GM12878 (cell line): ENCODE data around the gene PHC2. TPM values are rescaled to one million over a fixed set of nuclear protein-coding genes. Genes with fewer than 3 reads are reported as not detected.
A peak's percentile ranks its signal among the peaks of the same experiment; 100 is the strongest.

Experiments used
- ATAC-seq: fragments of 200-7000 bp; cut with Tn5 transposase; 3 replicates; pipeline ENCODE4 v1.9.1; 2020; ENCODE audit warnings: mild to moderate bottlenecking, moderate library complexity
- BruUV-seq: library from RNA; stranded (reverse); fragments of 400-500 nt; replicated peaks from 2 replicates; lab custom pipeline; 2021; lab: Mats Ljungman, UMichigan
- CTCF ChIA-PET: fragments of 300-600 bp; sonication (Branson Sonifier 250); formaldehyde crosslinking; extraction: SDS; loops from one replicate; lab custom pipeline; 2021; ENCODE audit warnings: inconsistent platforms; lab: Yijun Ruan, JAX
- POLR2A ChIA-PET: fragments of 350-600 bp; formaldehyde crosslinking; extraction: SDS; loops from one replicate; lab custom pipeline; 2021; ENCODE audit warnings: inconsistent platforms; lab: Charles Lee
- RAD21 ChIA-PET: fragments of 300-600 bp; sonication (Branson Sonifier 250); formaldehyde crosslinking; loops from one replicate; lab custom pipeline; 2023; ENCODE audit warnings: antibody characterized with exemption; ENCODE audit not compliant: unreplicated experiment; lab: Charles Lee
- SMC1A ChIA-PET: fragments of 300-600 bp; sonication (Branson Sonifier 250); formaldehyde crosslinking; loops from one replicate; lab custom pipeline; 2023; ENCODE audit not compliant: unreplicated experiment, uncharacterized antibody; lab: Charles Lee
- DNase-seq: peaks from one replicate; pipeline ENCODE4 v3.0.0-alpha.2; 2011; ENCODE audit warnings: low read depth, low spot score
- FAIRE-seq: peaks from 3 replicates; lab custom pipeline; 2011; peaks lifted over from hg19 to GRCh38; lab: Jason Lieb, UNC
- H2AFZ ChIP-seq: 2 replicates; pipeline ENCODE4 v1.6.0; 2011; ENCODE audit warnings: low read depth, low read length, control low read depth; ENCODE audit not compliant: control insufficient read depth
- H3K27ac ChIP-seq: 2 replicates; pipeline ENCODE4 v1.5.1; 2011; ENCODE audit warnings: control low read depth; ENCODE audit not compliant: control insufficient read depth, insufficient read depth
- H3K27me3 ChIP-seq, 2 experiments: replicated peaks in 1 of 2; 2 replicates each; pipeline versions ENCODE4 v1.6.0 to v1.6.1; 2011; ENCODE audit warnings: low read length in 1 of 2; ENCODE audit not compliant: control insufficient read depth in 2 of 2, insufficient read depth in 2 of 2
- H3K36me3 ChIP-seq, 2 experiments: 2 replicates each; pipeline ENCODE4 v1.5.1; 2011; ENCODE audit warnings: low read length in 1 of 2; ENCODE audit not compliant: control insufficient read depth in 2 of 2, insufficient read depth in 2 of 2
- H3K4me1 ChIP-seq: 2 replicates; pipeline ENCODE4 v1.6.1; 2011; ENCODE audit warnings: mild to moderate bottlenecking, low read length, moderate library complexity, mixed read lengths; ENCODE audit not compliant: control insufficient read depth, insufficient read depth
- H3K4me2 ChIP-seq: 2 replicates; pipeline ENCODE4 v1.6.0; 2011; ENCODE audit warnings: control low read depth; ENCODE audit not compliant: control insufficient read depth, insufficient read depth
- H3K4me3 ChIP-seq: fragments of 200-600 bp; sonication (generic); 2 replicates; pipeline ENCODE4 v1.5.1; 2016
- H3K79me2 ChIP-seq: 2 replicates; pipeline ENCODE4 v1.6.0; 2011; ENCODE audit warnings: low read length; ENCODE audit not compliant: control insufficient read depth, insufficient read depth
- H3K9ac ChIP-seq: 2 replicates; pipeline ENCODE4 v1.8.0; 2011; ENCODE audit warnings: low read length, control low read depth, mixed read lengths; ENCODE audit not compliant: control insufficient read depth, insufficient read depth
- H3K9me3 ChIP-seq: replicated peaks from 3 replicates; pipeline ENCODE4 v1.5.1; 2011; ENCODE audit warnings: mild to moderate bottlenecking, low read length; ENCODE audit not compliant: control insufficient read depth, insufficient read depth
- H4K20me1 ChIP-seq: 2 replicates; pipeline ENCODE4 v1.6.0; 2011; ENCODE audit not compliant: control insufficient read depth, insufficient read depth
- CEBPZ ChIP-seq: fragments of 150-350 bp; IDR thresholded peaks from 2 replicates; pipeline ENCODE4 v1.6.1; 2016; ENCODE audit warnings: low read depth, low read length
- CHD4 ChIP-seq: fragments of 200-600 bp; sonication (generic); IDR thresholded peaks from 2 replicates; pipeline ENCODE4 v1.6.1; 2016; ENCODE audit warnings: mild to moderate bottlenecking
- CTCF ChIP-seq, 3 experiments: IDR thresholded peaks in 2 of 3; conservative IDR thresholded peaks in 1 of 3; 2 replicates each; pipeline ENCODE4 v1.5.1; 2011; ENCODE audit warnings: low read depth in 3 of 3, low read length in 3 of 3, mild to moderate bottlenecking in 3 of 3, control low read depth in 2 of 3, moderate library complexity in 2 of 3, inconsistent platforms in 1 of 3, mixed read lengths in 1 of 3; ENCODE audit not compliant: control insufficient read depth in 2 of 3, insufficient read depth in 1 of 3; ENCODE audit errors: extremely low read depth in 1 of 3
- FOXM1 ChIP-seq: IDR thresholded peaks from 2 replicates; pipeline ENCODE4 v1.6.1; 2012; ENCODE audit warnings: low read depth, mild to moderate bottlenecking, inconsistent platforms, low read length, moderate library complexity
- GABPA ChIP-seq: IDR thresholded peaks from 2 replicates; pipeline ENCODE4 v1.6.1; 2014; ENCODE audit warnings: antibody characterized with exemption, low read depth, mild to moderate bottlenecking, inconsistent platforms
- NR2F1 ChIP-seq: fragments of 450-650 bp; conservative IDR thresholded peaks from 2 replicates; pipeline ENCODE4 v1.6.1; 2017; ENCODE audit warnings: mild to moderate bottlenecking
- POU2F2 ChIP-seq: IDR thresholded peaks from 3 replicates; pipeline ENCODE4 v1.6.1; 2011; ENCODE audit warnings: low read depth, mild to moderate bottlenecking, low read length, borderline replicate concordance
- RB1 ChIP-seq: fragments of 450-650 bp; formaldehyde crosslinking; IDR thresholded peaks from 2 replicates; pipeline ENCODE4 v1.6.1; 2017; ENCODE audit warnings: mild to moderate bottlenecking, borderline replicate concordance
- SMC3 ChIP-seq: IDR thresholded peaks from 2 replicates; pipeline ENCODE4 v1.6.1; 2011; ENCODE audit warnings: low read length, improper control_type of control experiment, borderline replicate concordance
- TCF7 ChIP-seq: IDR thresholded peaks from 2 replicates; pipeline ENCODE4 v1.6.1; 2014; ENCODE audit warnings: antibody characterized with exemption, borderline replicate concordance
- ZNF24 ChIP-seq: fragments of 450-650 bp; IDR thresholded peaks from 2 replicates; pipeline ENCODE4 v1.6.1; 2017; ENCODE audit warnings: antibody characterized with exemption, mild to moderate bottlenecking
- ZNF687 ChIP-seq: fragments of 450-650 bp; IDR thresholded peaks from 2 replicates; pipeline ENCODE4 v1.6.1; 2017; ENCODE audit warnings: mild to moderate bottlenecking, moderate library complexity
- WGBS: methylation state at CpG from one replicate; pipeline ENCODE4 v1.1.6; 2016; ENCODE audit warnings: low lambda C conversion rate; ENCODE audit not compliant: insufficient replicate concordance, insufficient coverage; ENCODE audit errors: missing lambda C conversion rate; 5-methylcytosine and 5-hydroxymethylcytosine counted together
- in situ Hi-C: fragments of 300-500 bp; cut with MboI; formaldehyde crosslinking; loops from 9 replicates; pipeline ENCODE4 v1.14.3; 2018; ENCODE audit warnings: mixed read lengths
- intact Hi-C: fragments of 100-400 bp; cut with micrococcal nuclease; formaldehyde crosslinking; loops from one replicate; pipeline ENCODE4 v1.14.2; 2022; ENCODE audit not compliant: unreplicated experiment
- polyA plus RNA-seq, 11 experiments: library from polyadenylated mRNA; depleted of rRNA in 4 of 11; unstranded in 6 of 11; stranded (reverse) in 5 of 11; fragments of >200 nt; fragmentation: Nextera tagmentation in 4 of 11; fragmentation: Illumina TruSeq in 1 of 11; extraction: Ambion mirVana in 4 of 11; extraction: Trizol in 1 of 11; gene quantifications; 1 replicate in 1 of 11; 2 replicates in 10 of 11; pipeline versions ENCODE4 v1.2.1 to v1.2.3, GENCODE V29; 2011 to 2016; ENCODE audit warnings: inconsistent platforms in 2 of 11, missing spikeins in 2 of 11, low read depth in 1 of 11
- total RNA-seq, 4 experiments: library from RNA; depleted of rRNA in 3 of 4; stranded (reverse); fragments of >200 nt in 3 of 4; fragmentation: Illumina TruSeq in 1 of 4; extraction: Trizol in 1 of 4; gene quantifications; 2 replicates each; pipeline versions ENCODE4 v1.2.1 to v1.2.3, GENCODE V29; 2013 to 2021

The PHC2 gene
- total and polyA plus RNA-seq, 10 of the 15 experiments (the other 5 are each of a cell fraction or from before 2014, with no cell fraction given): 2.0 to 35.9 (median 16.4) TPM

GRCh38 chr1:33367485-33368405, 63.1 kb downstream of the PHC2 start:
- Histone ChIP-seq H3K4me3 (no peak overlapping the region), H3K4me1 (no peaks in the 10 kb centered on the region), H3K9me3 (no peaks in the 10 kb centered on the region), H3K79me2 (no peaks in the 10 kb centered on the region), H3K27ac (no peak overlapping the region), H3K36me3 (no peaks in the 10 kb centered on the region), H3K27me3 (peaks cover 0 to 6% of the 10 kb centered on the region in 2 experiments; a peak in 1 of 4 replicates), H3K4me2 (no peak overlapping the region), H3K9ac (no peak overlapping the region), H4K20me1 (no peaks in the 10 kb centered on the region), H2AFZ (no peak overlapping the region)
- FAIRE-seq (peak; percentile 73), ATAC-seq (peak; percentile 97), DNase-seq (no peak)
- ChIA-PET RAD21 (interaction anchor here (1.2 to 3.1 kb wide), 5 partner anchors 72 to 104 kb away, joined by 3 to 13 read pairs (median 11); no protein-coding TSS in a partner anchor), POLR2A (no interaction called here), SMC1A (interaction anchor here (1.2 to 8.5 kb wide), 3 partner anchors 71 to 103 kb away, joined by 3 to 71 read pairs (median 15); no protein-coding TSS in a partner anchor), CTCF (interaction anchor here (0.9 to 3.0 kb wide), 6 partner anchors 17 to 272 kb away, joined by 3 to 35 read pairs (median 8); partner anchors contain the start of gene ZSCAN20)
- intact Hi-C loops (loop anchor here (1.0 to 5.0 kb wide), 4 partner anchors 72 to 255 kb away; no protein-coding TSS in a partner anchor), in situ Hi-C loops (loop anchor here (5.0 kb wide), 2 partner anchors 70 to 100 kb away; no protein-coding TSS in a partner anchor)
- WGBS: 29% methylated on average over 23 of the region's 23 CpGs
- no TSS peak for BruUV-seq
- no peak for TF ChIP-seq GABPA
- TF ChIP-seq CEBPZ: no peak
- no peak for TF ChIP-seq POU2F2
- TF ChIP-seq ZNF687: no peak
- TF ChIP-seq RB1: 0 out of 2 replicates have a peak, but pooled peaks have one; percentile 57
- no peak for TF ChIP-seq ZNF24
- TF ChIP-seq FOXM1: peak; percentile 14; the same call in 1 of the 2 replicates
- TF ChIP-seq TCF7: no peak
- TF ChIP-seq CTCF (IDR thresholded peaks at IDR 0.05 in 2 of 3, conservative IDR thresholded peaks at IDR 0.05 in 1 of 3; ENCODE audit: control insufficient read depth in 2 of 3, extremely low read depth in 1 of 3, insufficient read depth in 1 of 3, low read depth in 3 of 3, low read length in 3 of 3): peak; percentile 96 to 99 (median 97); a peak in 5 of 6 replicates
- peak; percentile 97 for TF ChIP-seq SMC3
- TF ChIP-seq NR2F1: no peak
- no peak for TF ChIP-seq CHD4
